Stimulated activated naive CD8-positive, alpha-beta T cell treated with anti-CD3 and anti-CD28 coated beads, Interleukin-15, Interleukin-2, amounts not matched to agents 100 ng/mL and 50 ng/mL, for 24 hours (primary cell): ENCODE data around the gene ZSCAN20.

Experiments used
- H3K27ac Mint-ChIP-seq: one replicate; pipeline ENCODE4 v1.8.0; 2021; ENCODE audit warnings: mild to moderate bottlenecking, mixed read lengths
- H3K27me3 Mint-ChIP-seq: one replicate; pipeline ENCODE4 v1.8.0; 2021; ENCODE audit warnings: mixed read lengths
- H3K36me3 Mint-ChIP-seq: one replicate; pipeline ENCODE4 v1.8.0; 2021; ENCODE audit warnings: low read depth, mixed read lengths
- H3K4me1 Mint-ChIP-seq: one replicate; pipeline ENCODE4 v1.8.0; 2021; ENCODE audit warnings: low read depth, mixed read lengths
- H3K4me3 Mint-ChIP-seq: one replicate; pipeline ENCODE4 v1.8.0; 2021; ENCODE audit warnings: mild to moderate bottlenecking, mixed read lengths
- H3K9me3 Mint-ChIP-seq: one replicate; pipeline ENCODE4 v1.8.0; 2021; ENCODE audit warnings: mixed read lengths

The ZSCAN20 gene

GRCh38 chr1:33438364-33439160, 33.9 kb upstream of the ZSCAN20 start:
- H3K4me3 Mint-ChIP-seq = no peak overlapping the region
- H3K27ac Mint-ChIP-seq = no peak overlapping the region
- H3K4me1 Mint-ChIP-seq = no peaks in the 10 kb centered on the region
- H3K27me3 Mint-ChIP-seq = peaks cover 16% of the 10 kb centered on the region
- H3K9me3 Mint-ChIP-seq = no peaks in the 10 kb centered on the region
- H3K36me3 Mint-ChIP-seq = no peaks in the 10 kb centered on the region

GRCh38 chr1:33439662-33440061, 32.8 kb upstream of the ZSCAN20 start:
- Mint-ChIP-seq H3K27ac (no peak overlapping the region), H3K4me1 (no peaks in the 10 kb centered on the region), H3K9me3 (no peaks in the 10 kb centered on the region), H3K4me3 (no peak overlapping the region), H3K36me3 (no peaks in the 10 kb centered on the region), H3K27me3 (peaks cover 16% of the 10 kb centered on the region)

- H3K4me1 Mint-ChIP-seq = peaks cover under 1% of the 10 kb centered on the region
- no peaks in the 10 kb centered on the region for H3K36me3 Mint-ChIP-seq
- no peaks in the 10 kb centered on the region for H3K9me3 Mint-ChIP-seq
- H3K27ac Mint-ChIP-seq = no peak overlapping the region
- H3K4me3 Mint-ChIP-seq = no peak overlapping the region
- peaks cover 19% of the 10 kb centered on the region for H3K27me3 Mint-ChIP-seq
Measured at GRCh38 chr1:33441088-33441745, 31.2 kb upstream of the ZSCAN20 start.

GRCh38 chr1:33442141-33442540, 30.3 kb upstream of the ZSCAN20 start:
- Mint-ChIP-seq H3K27me3 (peaks cover 23% of the 10 kb centered on the region), H3K4me1 (peaks cover 3% of the 10 kb centered on the region), H3K27ac (no peak overlapping the region), H3K36me3 (no peaks in the 10 kb centered on the region), H3K9me3 (no peaks in the 10 kb centered on the region), H3K4me3 (no peak overlapping the region)

- peaks cover 3% of the 10 kb centered on the region for H3K4me1 Mint-ChIP-seq
- peaks cover 23% of the 10 kb centered on the region for H3K27me3 Mint-ChIP-seq
- H3K4me3 Mint-ChIP-seq = no peak overlapping the region
- H3K27ac Mint-ChIP-seq = no peak overlapping the region
- H3K36me3 Mint-ChIP-seq = no peaks in the 10 kb centered on the region
- no peaks in the 10 kb centered on the region for H3K9me3 Mint-ChIP-seq
Measured at GRCh38 chr1:33443080-33443704, 29.3 kb upstream of the ZSCAN20 start.

- Mint-ChIP-seq H3K27me3 (peaks cover 27% of the 10 kb centered on the region), H3K4me3 (no peak overlapping the region), H3K36me3 (no peaks in the 10 kb centered on the region), H3K4me1 (peaks cover 3% of the 10 kb centered on the region), H3K27ac (no peak overlapping the region), H3K9me3 (no peaks in the 10 kb centered on the region)
Measured at GRCh38 chr1:33443705-33444180, 28.7 kb upstream of the ZSCAN20 start.

GRCh38 chr1:33445108-33445507, 27.3 kb upstream of the ZSCAN20 start:
- no peaks in the 10 kb centered on the region for H3K36me3 Mint-ChIP-seq
- H3K4me1 Mint-ChIP-seq = peaks cover 3% of the 10 kb centered on the region
- peaks cover 29% of the 10 kb centered on the region for H3K27me3 Mint-ChIP-seq
- no peak overlapping the region for H3K27ac Mint-ChIP-seq
- no peak overlapping the region for H3K4me3 Mint-ChIP-seq
- no peaks in the 10 kb centered on the region for H3K9me3 Mint-ChIP-seq

GRCh38 chr1:33446590-33446989, 25.9 kb upstream of the ZSCAN20 start:
- H3K36me3 Mint-ChIP-seq = no peaks in the 10 kb centered on the region
- no peaks in the 10 kb centered on the region for H3K9me3 Mint-ChIP-seq
- H3K4me3 Mint-ChIP-seq = no peak overlapping the region
- peaks cover 3% of the 10 kb centered on the region for H3K4me1 Mint-ChIP-seq
- H3K27me3 Mint-ChIP-seq = peaks cover 24% of the 10 kb centered on the region
- H3K27ac Mint-ChIP-seq = no peak overlapping the region

- no peaks in the 10 kb centered on the region for H3K36me3 Mint-ChIP-seq
Measured at GRCh38 chr1:33454646-33455282, 17.7 kb upstream of the ZSCAN20 start.

GRCh38 chr1:33455539-33456501, 16.6 kb upstream of the ZSCAN20 start:
- Mint-ChIP-seq H3K4me1 (peaks cover 9% of the 10 kb centered on the region), H3K27me3 (no peaks in the 10 kb centered on the region), H3K9me3 (no peaks in the 10 kb centered on the region), H3K4me3 (no peak overlapping the region), H3K36me3 (no peaks in the 10 kb centered on the region), H3K27ac (no peak overlapping the region)

More at GRCh38 chr1:33454646-33455282, 17.7 kb upstream of the ZSCAN20 start:
- Mint-ChIP-seq H3K4me3 (no peak overlapping the region), H3K27ac (no peak overlapping the region), H3K4me1 (peaks cover 2% of the 10 kb centered on the region), H3K9me3 (no peaks in the 10 kb centered on the region), H3K27me3 (no peaks in the 10 kb centered on the region)

- Mint-ChIP-seq H3K4me1 (peaks cover 13% of the 10 kb centered on the region), H3K4me3 (no peak overlapping the region), H3K27ac (no peak overlapping the region), H3K27me3 (no peaks in the 10 kb centered on the region), H3K9me3 (no peaks in the 10 kb centered on the region), H3K36me3 (no peaks in the 10 kb centered on the region)
Measured at GRCh38 chr1:33456502-33456886, 16.0 kb upstream of the ZSCAN20 start.

- no peak overlapping the region for H3K4me3 Mint-ChIP-seq
Measured at GRCh38 chr1:33459691-33460090, 12.8 kb upstream of the ZSCAN20 start.

GRCh38 chr1:33460144-33460543, 12.3 kb upstream of the ZSCAN20 start:
- H3K36me3 Mint-ChIP-seq = no peaks in the 10 kb centered on the region
- no peaks in the 10 kb centered on the region for H3K27me3 Mint-ChIP-seq
- H3K4me3 Mint-ChIP-seq = no peak overlapping the region
- H3K27ac Mint-ChIP-seq = no peak overlapping the region
- H3K9me3 Mint-ChIP-seq = no peaks in the 10 kb centered on the region
- peaks cover 14% of the 10 kb centered on the region for H3K4me1 Mint-ChIP-seq

More at GRCh38 chr1:33459691-33460090, 12.8 kb upstream of the ZSCAN20 start:
- Mint-ChIP-seq H3K27ac (no peak overlapping the region), H3K4me1 (peaks cover 14% of the 10 kb centered on the region), H3K36me3 (no peaks in the 10 kb centered on the region), H3K27me3 (no peaks in the 10 kb centered on the region), H3K9me3 (no peaks in the 10 kb centered on the region)
